Liver (tissue), 3 donors: ENCODE results near the gene ASAP2.

Source experiments
- CTCF ChIP-seq: fragments of 150-350 bp; IDR thresholded peaks from 2 replicates; pipeline ENCODE4 v1.5.1; 2017; ENCODE audit warnings: improper control_type of control experiment, low read depth, low read length; ENCODE audit not compliant: missing input control
- EGR1 ChIP-seq, 2 donors: IDR thresholded peaks; 2 replicates each; pipeline ENCODE4 v1.6.1; 2016 to 2018; ENCODE audit warnings: antibody characterized with exemption in 2 of 2, low read depth in 2 of 2
- GABPA ChIP-seq, 2 donors: IDR thresholded peaks in 1 of 2; conservative IDR thresholded peaks in 1 of 2; 2 replicates each; pipeline ENCODE4 v1.6.1; 2016; ENCODE audit warnings: antibody characterized with exemption in 2 of 2, mild to moderate bottlenecking in 1 of 2, moderate library complexity in 1 of 2
- HNF4G ChIP-seq: IDR thresholded peaks from 2 replicates; pipeline ENCODE4 v1.6.1; 2016; ENCODE audit warnings: antibody characterized with exemption
- JUND ChIP-seq, 2 donors: IDR thresholded peaks; 2 replicates each; pipeline ENCODE4 v1.6.1; 2016; ENCODE audit warnings: antibody characterized with exemption in 2 of 2
- RAD21 ChIP-seq, 2 donors: IDR thresholded peaks; 2 replicates each; pipeline ENCODE4 v1.6.1; 2016; ENCODE audit warnings: antibody characterized with exemption in 2 of 2, mild to moderate bottlenecking in 2 of 2
- SP1 ChIP-seq: IDR thresholded peaks from 2 replicates; pipeline ENCODE4 v1.6.1; 2018; ENCODE audit warnings: antibody characterized with exemption, mild to moderate bottlenecking
- TAF1 ChIP-seq: conservative IDR thresholded peaks from 2 replicates; pipeline ENCODE4 v1.6.1; 2016; ENCODE audit warnings: antibody characterized with exemption, mild to moderate bottlenecking
- YY1 ChIP-seq: IDR thresholded peaks from 2 replicates; pipeline ENCODE4 v1.6.1; 2016; ENCODE audit warnings: antibody characterized with exemption, mild to moderate bottlenecking
- ZBTB33 ChIP-seq: IDR thresholded peaks from 2 replicates; pipeline ENCODE4 v1.6.1; 2016; ENCODE audit warnings: antibody characterized with exemption
- TF ChIP-seq, protein P1 (sequence below): IDR thresholded peaks from 2 replicates; pipeline ENCODE4 v1.6.1; 2016; ENCODE audit warnings: antibody characterized with exemption
- TF ChIP-seq, protein P2 (sequence below): IDR thresholded peaks from 2 replicates; pipeline ENCODE4 v1.6.1; 2016; ENCODE audit warnings: antibody characterized with exemption, mild to moderate bottlenecking
- donor health status: healthy.
- donor health status: healthy.

GRCh38 chr2:9355716-9356115 lies 149.1 kb downstream of the ASAP2 start:
- no peak for TF ChIP-seq SP1
- no peak for TF ChIP-seq YY1
- TF ChIP-seq CTCF: no peak
- no peak for TF ChIP-seq ZBTB33
- TF ChIP-seq, protein P1, sequence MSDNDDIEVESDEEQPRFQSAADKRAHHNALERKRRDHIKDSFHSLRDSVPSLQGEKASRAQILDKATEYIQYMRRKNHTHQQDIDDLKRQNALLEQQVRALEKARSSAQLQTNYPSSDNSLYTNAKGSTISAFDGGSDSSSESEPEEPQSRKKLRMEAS: no peak
- TF ChIP-seq EGR1 (IDR thresholded peaks at IDR 0.05; ENCODE audit: low read depth in 2 of 2): no peak
- no peak for TF ChIP-seq JUND (IDR thresholded peaks at IDR 0.05)
- TF ChIP-seq, protein P2, sequence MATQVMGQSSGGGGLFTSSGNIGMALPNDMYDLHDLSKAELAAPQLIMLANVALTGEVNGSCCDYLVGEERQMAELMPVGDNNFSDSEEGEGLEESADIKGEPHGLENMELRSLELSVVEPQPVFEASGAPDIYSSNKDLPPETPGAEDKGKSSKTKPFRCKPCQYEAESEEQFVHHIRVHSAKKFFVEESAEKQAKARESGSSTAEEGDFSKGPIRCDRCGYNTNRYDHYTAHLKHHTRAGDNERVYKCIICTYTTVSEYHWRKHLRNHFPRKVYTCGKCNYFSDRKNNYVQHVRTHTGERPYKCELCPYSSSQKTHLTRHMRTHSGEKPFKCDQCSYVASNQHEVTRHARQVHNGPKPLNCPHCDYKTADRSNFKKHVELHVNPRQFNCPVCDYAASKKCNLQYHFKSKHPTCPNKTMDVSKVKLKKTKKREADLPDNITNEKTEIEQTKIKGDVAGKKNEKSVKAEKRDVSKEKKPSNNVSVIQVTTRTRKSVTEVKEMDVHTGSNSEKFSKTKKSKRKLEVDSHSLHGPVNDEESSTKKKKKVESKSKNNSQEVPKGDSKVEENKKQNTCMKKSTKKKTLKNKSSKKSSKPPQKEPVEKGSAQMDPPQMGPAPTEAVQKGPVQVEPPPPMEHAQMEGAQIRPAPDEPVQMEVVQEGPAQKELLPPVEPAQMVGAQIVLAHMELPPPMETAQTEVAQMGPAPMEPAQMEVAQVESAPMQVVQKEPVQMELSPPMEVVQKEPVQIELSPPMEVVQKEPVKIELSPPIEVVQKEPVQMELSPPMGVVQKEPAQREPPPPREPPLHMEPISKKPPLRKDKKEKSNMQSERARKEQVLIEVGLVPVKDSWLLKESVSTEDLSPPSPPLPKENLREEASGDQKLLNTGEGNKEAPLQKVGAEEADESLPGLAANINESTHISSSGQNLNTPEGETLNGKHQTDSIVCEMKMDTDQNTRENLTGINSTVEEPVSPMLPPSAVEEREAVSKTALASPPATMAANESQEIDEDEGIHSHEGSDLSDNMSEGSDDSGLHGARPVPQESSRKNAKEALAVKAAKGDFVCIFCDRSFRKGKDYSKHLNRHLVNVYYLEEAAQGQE: no peak
- no peak for TF ChIP-seq TAF1
- no peak for TF ChIP-seq GABPA (IDR thresholded peaks at IDR 0.05 in 1 of 2, conservative IDR thresholded peaks at IDR 0.05 in 1 of 2)
- no peak for TF ChIP-seq RAD21 (IDR thresholded peaks at IDR 0.05)
- no peak for TF ChIP-seq HNF4G
